Measurements from ENCODE around the gene ADSL.

DNA sequence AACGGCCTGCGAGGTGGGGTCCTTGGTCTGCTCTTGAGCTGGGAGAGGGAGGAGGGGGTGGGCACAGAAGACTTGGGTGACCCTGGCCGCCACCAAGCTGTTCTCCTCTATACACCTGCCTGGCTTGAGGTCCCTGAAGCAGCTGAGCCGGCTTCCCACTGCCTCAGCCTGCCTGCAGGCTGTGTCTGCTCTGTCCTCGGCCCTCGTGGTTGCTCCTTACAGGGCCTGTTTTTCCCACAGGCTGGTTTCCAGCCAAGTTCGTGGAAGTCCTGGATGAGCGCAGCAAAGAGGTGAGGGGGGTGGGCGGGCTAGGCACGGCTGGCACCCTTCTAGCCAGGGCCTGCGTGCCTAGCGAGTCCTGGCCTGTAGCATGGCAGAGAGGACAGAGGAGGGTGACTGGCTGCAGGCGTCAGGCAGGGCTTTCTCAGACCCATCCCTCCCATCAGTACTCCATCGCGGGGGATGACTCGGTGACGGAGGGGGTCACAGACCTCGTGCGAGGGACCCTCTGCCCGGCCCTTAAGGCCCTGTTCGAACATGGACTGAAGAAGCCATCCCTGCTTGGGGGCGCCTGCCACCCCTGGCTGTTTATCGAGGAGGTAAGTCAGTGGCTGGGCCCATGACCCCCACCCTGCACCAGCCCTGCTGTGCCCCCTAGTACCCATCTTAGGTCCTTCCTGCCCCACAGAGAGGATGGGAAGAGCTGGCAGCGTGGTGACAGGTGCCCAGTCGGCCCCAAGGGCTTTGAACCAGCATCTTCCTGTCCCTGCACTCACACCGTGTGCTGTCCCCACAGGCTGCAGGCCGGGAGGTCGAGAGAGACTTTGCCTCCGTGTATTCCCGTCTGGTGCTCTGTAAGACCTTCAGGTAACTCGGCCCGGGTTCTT, 61.8 kb downstream of the ADSL start:
- TF ChIP-seq ESRRG (CRISPR knock-in tag; IDR thresholded peaks at IDR 0.05) (no peak), ZNF8 (CRISPR knock-in tag; IDR thresholded peaks at IDR 0.05) (no peak), ZNF565 (CRISPR knock-in tag; conservative IDR thresholded peaks at IDR 0.05; ENCODE audit: low read depth) (no peak), TSHZ2 (CRISPR knock-in tag; IDR thresholded peaks at IDR 0.05) (no peak), ZFP30 (CRISPR knock-in tag; IDR thresholded peaks at IDR 0.05) (no peak), BACH2 (CRISPR knock-in tag; IDR thresholded peaks at IDR 0.05; ENCODE audit: borderline replicate concordance) (no peak)
- TF ChIP-seq, protein P1, sequence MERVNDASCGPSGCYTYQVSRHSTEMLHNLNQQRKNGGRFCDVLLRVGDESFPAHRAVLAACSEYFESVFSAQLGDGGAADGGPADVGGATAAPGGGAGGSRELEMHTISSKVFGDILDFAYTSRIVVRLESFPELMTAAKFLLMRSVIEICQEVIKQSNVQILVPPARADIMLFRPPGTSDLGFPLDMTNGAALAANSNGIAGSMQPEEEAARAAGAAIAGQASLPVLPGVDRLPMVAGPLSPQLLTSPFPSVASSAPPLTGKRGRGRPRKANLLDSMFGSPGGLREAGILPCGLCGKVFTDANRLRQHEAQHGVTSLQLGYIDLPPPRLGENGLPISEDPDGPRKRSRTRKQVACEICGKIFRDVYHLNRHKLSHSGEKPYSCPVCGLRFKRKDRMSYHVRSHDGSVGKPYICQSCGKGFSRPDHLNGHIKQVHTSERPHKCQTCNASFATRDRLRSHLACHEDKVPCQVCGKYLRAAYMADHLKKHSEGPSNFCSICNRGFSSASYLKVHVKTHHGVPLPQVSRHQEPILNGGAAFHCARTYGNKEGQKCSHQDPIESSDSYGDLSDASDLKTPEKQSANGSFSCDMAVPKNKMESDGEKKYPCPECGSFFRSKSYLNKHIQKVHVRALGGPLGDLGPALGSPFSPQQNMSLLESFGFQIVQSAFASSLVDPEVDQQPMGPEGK (CRISPR knock-in tag; IDR thresholded peaks at IDR 0.05; ENCODE audit: borderline replicate concordance) = no peak
